Gastroesophageal sphincter (tissue), 4 donors: ENCODE data around the gene SDE2. TPM values are rescaled to one million over a fixed set of nuclear protein-coding genes. Genes with fewer than 3 reads are reported as not detected.

Experiments used
- ATAC-seq: fragments of 150-250 bp; one replicate; pipeline ENCODE4 v1.9.1; 2016; ENCODE audit warnings: mild to moderate bottlenecking, moderate library complexity
- H3K27ac ChIP-seq, 4 donors: fragments of 200-600 bp; sonication (generic) in 3 of 4; 1 replicate in 3 of 4; 2 replicates in 1 of 4; pipeline ENCODE4 v1.5.1; 2016 to 2019
- H3K27me3 ChIP-seq: fragments of 200-600 bp; sonication (generic); one replicate; pipeline ENCODE4 v1.5.1; 2019
- H3K36me3 ChIP-seq, 2 donors: fragments of 200-600 bp; sonication (generic); one replicate each; pipeline ENCODE4 v1.5.1; 2019; ENCODE audit warnings: control low read depth in 1 of 2
- H3K4me1 ChIP-seq, 3 donors: fragments of 200-600 bp; sonication (generic); 1 replicate in 2 of 3; 2 replicates in 1 of 3; pipeline ENCODE4 v1.5.1; 2016 to 2019; ENCODE audit warnings: control low read depth in 2 of 3
- H3K4me3 ChIP-seq, 2 donors: fragments of 200-600 bp; sonication (generic); one replicate each; pipeline ENCODE4 v1.5.1; 2019; ENCODE audit warnings: mild to moderate bottlenecking in 1 of 2, moderate library complexity in 1 of 2
- H3K9me3 ChIP-seq, 3 donors: fragments of 200-600 bp; sonication (generic); one replicate each; pipeline ENCODE4 v1.5.1; 2017 to 2019; ENCODE audit warnings: control low read depth in 2 of 3
- CTCF ChIP-seq, 4 experiments: fragments of 200-600 bp in 2 of 4; fragments of 450-650 bp in 2 of 4; sonication (generic) in 1 of 4; IDR thresholded peaks; one replicate each; pipeline ENCODE4 v1.5.1; 2017 to 2019; ENCODE audit warnings: antibody characterized with exemption in 4 of 4, mild to moderate bottlenecking in 2 of 4, moderate library complexity in 2 of 4
- EP300 ChIP-seq: sonication (generic); formaldehyde crosslinking; IDR thresholded peaks from one replicate; pipeline ENCODE4 v1.6.1; 2017; ENCODE audit warnings: antibody characterized with exemption, mild to moderate bottlenecking
- POLR2A ChIP-seq, 2 donors: fragments of 450-650 bp; IDR thresholded peaks; one replicate each; pipeline ENCODE4 v1.6.1; 2017; ENCODE audit warnings: antibody characterized with exemption in 2 of 2, mild to moderate bottlenecking in 2 of 2, moderate library complexity in 1 of 2
- POLR2AphosphoS5 ChIP-seq: sonication (generic); formaldehyde crosslinking; IDR thresholded peaks from one replicate; pipeline ENCODE4 v1.6.1; 2017; ENCODE audit warnings: antibody characterized with exemption
- WGBS, 2 donors: methylation state at CpG; one replicate each; pipeline ENCODE4 v1.1.5; 2018; ENCODE audit warnings: low coverage in 1 of 2; 5-methylcytosine and 5-hydroxymethylcytosine counted together
- total RNA-seq, 4 donors: library from RNA; depleted of rRNA; stranded (reverse); fragments of >200 nt; gene quantifications; one replicate each; pipeline ENCODE4 v1.1.0, GENCODE V29; 2016

The SDE2 gene
- total RNA-seq, 4 donors from 2014 or later, result 15.9 to 23.2 (median 21.2) TPM

DNA sequence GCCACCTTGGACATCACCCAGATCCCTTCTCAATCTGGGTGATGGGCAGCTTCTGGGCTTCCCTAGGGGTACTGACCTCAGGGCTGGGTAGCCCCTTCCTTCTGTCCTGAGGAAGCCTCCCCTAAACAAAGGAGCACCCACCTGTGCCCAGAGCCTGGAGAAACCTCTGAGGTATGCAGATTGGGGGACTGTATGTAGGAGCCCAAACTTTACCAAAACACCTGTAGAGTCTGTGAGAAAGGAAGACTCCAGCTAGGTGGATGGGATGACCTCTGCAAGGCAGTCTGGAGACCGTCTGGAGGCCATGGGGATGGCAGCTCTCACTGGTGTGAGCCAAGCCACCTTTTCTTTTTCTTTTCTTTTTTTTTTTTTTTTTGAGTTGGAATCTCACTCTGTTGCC is 44.4 kb downstream of the SDE2 start:
- H3K9me3 ChIP-seq, result no peaks in the 10 kb centered on the region
- no peaks in the 10 kb centered on the region for H3K4me1 ChIP-seq
- WGBS, 2 donors, result 50 to 88% methylated on average over 1 of the region's 1 CpG
- no peak for TF ChIP-seq CTCF (IDR thresholded peaks at IDR 0.05)
- TF ChIP-seq POLR2AphosphoS5, result no peak
- TF ChIP-seq POLR2A (IDR thresholded peaks at IDR 0.05), result no peak
- no peak for TF ChIP-seq EP300
- no peak overlapping the region for H3K27ac ChIP-seq
- no peak overlapping the region for H3K4me3 ChIP-seq
- no peaks in the 10 kb centered on the region for H3K36me3 ChIP-seq
- H3K27me3 ChIP-seq, result peaks cover 15% of the 10 kb centered on the region
- no peak for ATAC-seq

DNA sequence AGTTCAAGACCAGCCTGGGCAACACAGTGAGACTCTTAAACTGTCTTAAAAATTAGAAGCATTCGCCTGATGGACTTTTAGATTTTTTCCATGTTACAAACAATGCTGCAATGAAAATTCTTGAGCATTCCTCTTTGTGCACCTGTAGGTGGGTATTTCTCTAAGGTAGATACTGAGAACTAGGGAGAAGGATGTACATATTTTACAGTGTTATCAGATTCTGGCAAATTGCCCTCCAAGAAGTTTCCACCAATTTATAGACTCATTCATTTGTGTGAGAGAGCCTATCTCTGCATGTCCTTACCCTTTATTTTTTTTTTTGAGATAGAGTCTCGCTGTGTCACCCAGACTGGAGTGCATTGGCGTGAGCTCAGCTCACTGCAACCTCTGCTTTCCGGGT is 45.8 kb downstream of the SDE2 start:
- Histone ChIP-seq H3K27me3 (peaks cover 26% of the 10 kb centered on the region), H3K4me1 (no peaks in the 10 kb centered on the region), H3K4me3 (no peak overlapping the region), H3K9me3 (no peaks in the 10 kb centered on the region), H3K27ac (no peak overlapping the region), H3K36me3 (no peaks in the 10 kb centered on the region)
- WGBS, 2 donors, result 86 to 93% methylated on average over 4 of the region's 4 CpGs
- ATAC-seq, result no peak
- TF ChIP-seq POLR2AphosphoS5 (no peak), CTCF (IDR thresholded peaks at IDR 0.05) (no peak), EP300 (no peak), POLR2A (IDR thresholded peaks at IDR 0.05) (no peak)

- TF ChIP-seq EP300, result no peak
- TF ChIP-seq POLR2AphosphoS5, result no peak
- TF ChIP-seq CTCF (IDR thresholded peaks at IDR 0.05), result no peak
- TF ChIP-seq POLR2A (IDR thresholded peaks at IDR 0.05), result no peak
- 52 to 57% methylated on average over 1 to 9 of the region's 9 CpGs for WGBS, 2 donors
- H3K36me3 ChIP-seq, result no peaks in the 10 kb centered on the region
- no peak overlapping the region for H3K4me3 ChIP-seq
- H3K9me3 ChIP-seq, result no peaks in the 10 kb centered on the region
- H3K27me3 ChIP-seq, result peaks cover 26% of the 10 kb centered on the region
- ATAC-seq, result no peak
- H3K4me1 ChIP-seq, result no peaks in the 10 kb centered on the region
- H3K27ac ChIP-seq, result no peak overlapping the region
Measured at GRCh38 chr1:225950905-225951497, 48.1 kb downstream of the SDE2 start.

DNA sequence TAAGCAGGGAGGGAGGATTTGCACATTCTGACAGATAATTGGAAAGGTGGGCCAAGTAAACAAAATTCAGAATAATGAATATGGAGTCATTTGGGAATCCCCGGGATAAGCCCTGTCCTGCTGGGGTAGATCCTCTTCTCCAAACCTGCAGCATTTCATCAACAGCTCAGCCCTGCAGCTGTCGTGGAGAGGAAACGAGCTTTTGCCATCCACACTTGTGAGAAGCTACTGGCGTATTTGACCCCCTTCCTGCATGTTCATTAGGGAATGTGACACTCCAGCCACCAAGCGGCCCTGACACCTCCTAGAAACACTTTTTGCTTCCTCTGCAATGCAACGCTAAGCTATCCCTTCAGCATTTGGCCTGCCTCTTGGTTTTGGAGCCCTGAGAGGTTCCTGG is 50.1 kb downstream of the SDE2 start:
- H3K9me3 ChIP-seq, result no peaks in the 10 kb centered on the region
- H3K4me1 ChIP-seq, result no peaks in the 10 kb centered on the region
- 64 to 65% methylated on average over 6 of the region's 6 CpGs for WGBS, 2 donors
- no peak for TF ChIP-seq CTCF (IDR thresholded peaks at IDR 0.05)
- TF ChIP-seq EP300, result no peak
- no peak for TF ChIP-seq POLR2AphosphoS5
- no peak for TF ChIP-seq POLR2A (IDR thresholded peaks at IDR 0.05)
- H3K36me3 ChIP-seq, result no peaks in the 10 kb centered on the region
- H3K4me3 ChIP-seq, result no peak overlapping the region
- no peak overlapping the region for H3K27ac ChIP-seq
- peaks cover 26% of the 10 kb centered on the region for H3K27me3 ChIP-seq
- no peak for ATAC-seq

DNA sequence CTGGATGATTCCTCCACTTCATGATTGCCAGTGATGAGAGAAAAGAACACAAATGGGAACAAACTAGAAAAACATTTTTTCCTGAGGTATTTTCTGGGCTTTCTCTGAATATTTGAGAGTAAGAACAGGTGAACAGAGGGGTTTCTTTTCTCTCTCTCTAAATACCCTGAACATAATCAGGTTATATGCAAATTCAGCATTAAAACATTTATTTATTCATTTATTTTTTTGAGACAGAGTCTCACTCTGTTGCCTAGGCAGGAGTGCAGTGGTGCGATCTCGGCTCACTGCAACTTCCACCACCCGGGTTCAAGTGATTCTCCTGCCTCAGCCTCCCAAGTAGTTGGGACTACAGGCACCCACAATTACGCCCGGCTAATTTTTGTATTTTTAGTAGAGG is 52.3 kb downstream of the SDE2 start:
- Histone ChIP-seq H3K4me1 (peaks cover 0 to 2% (median 1%) of the 10 kb centered on the region in 3 donors), H3K9me3 (no peaks in the 10 kb centered on the region), H3K27ac (no peak overlapping the region), H3K4me3 (no peak overlapping the region), H3K36me3 (no peaks in the 10 kb centered on the region), H3K27me3 (peaks cover 26% of the 10 kb centered on the region)
- no peak for ATAC-seq
- TF ChIP-seq POLR2AphosphoS5, result no peak
- TF ChIP-seq POLR2A (IDR thresholded peaks at IDR 0.05), result no peak
- no peak for TF ChIP-seq CTCF (IDR thresholded peaks at IDR 0.05)
- no peak for TF ChIP-seq EP300
- 96 to 97% methylated on average over 5 of the region's 5 CpGs for WGBS, 2 donors
